CD14-positive monocyte (primary cell): ENCODE data around the gene EPB41L4A. TPM values are rescaled to one million over a fixed set of nuclear protein-coding genes. Genes with fewer than 3 reads are reported as not detected.

ENCODE experiments used
- DNase-seq, 3 donors: peaks; one replicate each; pipeline ENCODE4 v3.0.0-alpha.2; 2011 to 2022
- H2AFZ ChIP-seq: 2 replicates; pipeline ENCODE4 v1.6.0; 2012; ENCODE audit warnings: mild to moderate bottlenecking, low read depth, low read length, inconsistent platforms; ENCODE audit not compliant: insufficient read depth, poor library complexity, severe bottlenecking
- H3K27ac ChIP-seq, 2 donors: 1 replicate in 1 of 2; 2 replicates in 1 of 2; pipeline ENCODE4 v1.5.1; 2012 to 2013; ENCODE audit warnings: low read length in 2 of 2, control low read depth in 1 of 2, inconsistent platforms in 1 of 2, low read depth in 1 of 2, mild to moderate bottlenecking in 1 of 2
- H3K27me3 ChIP-seq, 2 donors: one replicate each; pipeline versions ENCODE4 v1.6.0 to v1.6.1; 2011 to 2013; ENCODE audit warnings: low read length in 2 of 2; ENCODE audit not compliant: control insufficient read depth in 2 of 2, insufficient read depth in 2 of 2
- H3K36me3 ChIP-seq, 2 donors: replicated peaks in 1 of 2; 1 replicate in 1 of 2; 2 replicates in 1 of 2; pipeline versions ENCODE4 v1.5.1 to v1.6.1; 2012 to 2013; ENCODE audit warnings: low read length in 2 of 2, control low read depth in 1 of 2, inconsistent platforms in 1 of 2, mild to moderate bottlenecking in 1 of 2; ENCODE audit not compliant: insufficient read depth in 2 of 2, control insufficient read depth in 1 of 2
- H3K4me1 ChIP-seq, 2 donors: 1 replicate in 1 of 2; 2 replicates in 1 of 2; pipeline versions ENCODE4 v1.5.1 to v1.6.1; 2012 to 2013; ENCODE audit warnings: low read length in 2 of 2, control low read depth in 1 of 2, inconsistent platforms in 1 of 2, mild to moderate bottlenecking in 1 of 2, moderate library complexity in 1 of 2; ENCODE audit not compliant: insufficient read depth in 2 of 2, control insufficient read depth in 1 of 2
- H3K4me2 ChIP-seq: replicated peaks from 2 replicates; pipeline ENCODE3; 2012; ENCODE audit warnings: low read length, moderate library complexity, mild to moderate bottlenecking; ENCODE audit not compliant: poor library complexity, severe bottlenecking; ENCODE audit errors: extremely low read depth
- H3K4me3 ChIP-seq, 3 experiments: fragments of 200-600 bp in 1 of 3; sonication (generic) in 1 of 3; replicated peaks in 1 of 3; 1 replicate in 2 of 3; 2 replicates in 1 of 3; pipeline ENCODE4 v1.5.1; 2011 to 2013; ENCODE audit warnings: low read length in 3 of 3, mild to moderate bottlenecking in 3 of 3, control low read depth in 2 of 3, low read depth in 2 of 3, inconsistent platforms in 1 of 3, moderate library complexity in 1 of 3
- H3K79me2 ChIP-seq: 2 replicates; pipeline ENCODE4 v1.6.0; 2012; ENCODE audit warnings: mild to moderate bottlenecking, control low read depth, inconsistent platforms, low read length, moderate library complexity; ENCODE audit not compliant: insufficient read depth
- H3K9ac ChIP-seq: 2 replicates; pipeline ENCODE4 v1.6.0; 2017; ENCODE audit warnings: low read length, mild to moderate bottlenecking; ENCODE audit not compliant: insufficient read depth, poor library complexity, severe bottlenecking
- H3K9me3 ChIP-seq, 2 donors: replicated peaks in 1 of 2; 1 replicate in 1 of 2; 2 replicates in 1 of 2; pipeline versions ENCODE4 v1.5.1 to v1.6.1; 2012 to 2013; ENCODE audit warnings: low read length in 2 of 2, control low read depth in 1 of 2; ENCODE audit not compliant: control insufficient read depth in 1 of 2, insufficient read depth in 1 of 2
- H4K20me1 ChIP-seq: 2 replicates; pipeline ENCODE4 v1.6.0; 2012; ENCODE audit warnings: mild to moderate bottlenecking, low read length, control low read depth, moderate library complexity; ENCODE audit not compliant: insufficient read depth
- H3K27ac Mint-ChIP-seq, 7 donors: one replicate each; pipeline ENCODE4 v1.8.0; 2020; ENCODE audit warnings: mild to moderate bottlenecking in 7 of 7, mixed read lengths in 7 of 7, moderate library complexity in 6 of 7, inconsistent platforms in 2 of 7
- H3K27me3 Mint-ChIP-seq, 3 donors: one replicate each; pipeline ENCODE4 v1.8.0; 2021 to 2022; ENCODE audit warnings: low read depth in 3 of 3, mild to moderate bottlenecking in 3 of 3, mixed read lengths in 3 of 3, moderate library complexity in 3 of 3, inconsistent platforms in 1 of 3
- H3K36me3 Mint-ChIP-seq, 2 donors: one replicate each; pipeline ENCODE4 v1.8.0; 2020; ENCODE audit warnings: mixed read lengths in 2 of 2, inconsistent platforms in 1 of 2, mild to moderate bottlenecking in 1 of 2
- H3K4me1 Mint-ChIP-seq: one replicate; pipeline ENCODE4 v1.8.0; 2020; ENCODE audit warnings: mild to moderate bottlenecking, mixed read lengths
- H3K4me3 Mint-ChIP-seq, 2 donors: one replicate each; pipeline ENCODE4 v1.8.0; 2020; ENCODE audit warnings: mild to moderate bottlenecking in 2 of 2, mixed read lengths in 2 of 2, moderate library complexity in 1 of 2
- H3K9me3 Mint-ChIP-seq, 7 donors: one replicate each; pipeline ENCODE4 v1.8.0; 2020 to 2022; ENCODE audit warnings: mixed read lengths in 7 of 7, mild to moderate bottlenecking in 6 of 7, moderate library complexity in 6 of 7, inconsistent platforms in 2 of 7
- WGBS: methylation state at CpG from one replicate; pipeline ENCODE4 v1.1.5; 2013; ENCODE audit warnings: missing lambda C conversion rate; ENCODE audit not compliant: insufficient coverage; 5-methylcytosine and 5-hydroxymethylcytosine counted together
- intact Hi-C, 2 donors: fragments of 100-400 bp; cut with micrococcal nuclease; formaldehyde crosslinking; loops; one replicate each; pipeline versions ENCODE4 v1.15.0 to v1.15.1; 2023
- polyA plus RNA-seq, 3 donors: library from polyadenylated mRNA; depleted of rRNA in 1 of 3; unstranded in 2 of 3; stranded (reverse) in 1 of 3; fragments of 300-500 nt in 2 of 3; fragments of >200 nt in 1 of 3; fragmentation: Illumina TruSeq in 2 of 3; gene quantifications; 1 replicate in 2 of 3; 2 replicates in 1 of 3; pipeline ENCODE4 v1.2.3, GENCODE V29; 2012 to 2021
- TF ChIP-seq, protein P1 (sequence below): fragments of 200-600 bp; IDR thresholded peaks from one replicate; pipeline ENCODE4 v1.8.0; 2022; ENCODE audit warnings: antibody characterized with exemption, mild to moderate bottlenecking

The EPB41L4A gene
- polyA plus RNA-seq, 3 donors, result 0.01 to 0.05 TPM; not detected in 1

DNA sequence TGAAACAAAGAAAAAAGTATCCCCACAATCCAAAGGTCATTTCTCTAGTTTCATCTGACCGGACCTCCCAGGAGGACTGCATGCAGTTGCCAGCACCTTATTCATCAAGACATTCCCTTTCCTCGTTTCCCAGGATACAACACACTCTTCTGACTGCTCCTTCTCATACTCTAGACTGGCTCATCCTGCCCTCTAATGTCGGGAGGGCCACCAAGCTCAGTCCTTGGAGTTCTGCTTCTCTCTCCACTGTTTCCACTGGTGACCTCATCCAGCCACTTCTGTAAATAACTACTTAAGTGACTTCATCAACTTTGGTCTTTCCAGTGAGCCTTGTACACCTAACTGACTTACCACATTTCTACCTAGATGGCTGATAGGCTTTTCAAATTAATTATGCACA is 179.1 kb downstream of the EPB41L4A start:
- H3K27ac ChIP-seq, result no peak overlapping the region
- no peak overlapping the region for H2AFZ ChIP-seq
- no peaks in the 10 kb centered on the region for H3K79me2 ChIP-seq
- no peak overlapping the region for H3K27ac Mint-ChIP-seq
- no peaks in the 10 kb centered on the region for H4K20me1 ChIP-seq
- H3K36me3 ChIP-seq, result no peaks in the 10 kb centered on the region
- no peaks in the 10 kb centered on the region for H3K27me3 ChIP-seq
- H3K4me1 ChIP-seq, result no peaks in the 10 kb centered on the region
- intact Hi-C loops, result no loop called here
- 86% methylated on average over 3 of the region's 3 CpGs for WGBS
- no peaks in the 10 kb centered on the region for H3K9me3 ChIP-seq
- no peaks in the 10 kb centered on the region for H3K36me3 Mint-ChIP-seq
- TF ChIP-seq, protein P1, sequence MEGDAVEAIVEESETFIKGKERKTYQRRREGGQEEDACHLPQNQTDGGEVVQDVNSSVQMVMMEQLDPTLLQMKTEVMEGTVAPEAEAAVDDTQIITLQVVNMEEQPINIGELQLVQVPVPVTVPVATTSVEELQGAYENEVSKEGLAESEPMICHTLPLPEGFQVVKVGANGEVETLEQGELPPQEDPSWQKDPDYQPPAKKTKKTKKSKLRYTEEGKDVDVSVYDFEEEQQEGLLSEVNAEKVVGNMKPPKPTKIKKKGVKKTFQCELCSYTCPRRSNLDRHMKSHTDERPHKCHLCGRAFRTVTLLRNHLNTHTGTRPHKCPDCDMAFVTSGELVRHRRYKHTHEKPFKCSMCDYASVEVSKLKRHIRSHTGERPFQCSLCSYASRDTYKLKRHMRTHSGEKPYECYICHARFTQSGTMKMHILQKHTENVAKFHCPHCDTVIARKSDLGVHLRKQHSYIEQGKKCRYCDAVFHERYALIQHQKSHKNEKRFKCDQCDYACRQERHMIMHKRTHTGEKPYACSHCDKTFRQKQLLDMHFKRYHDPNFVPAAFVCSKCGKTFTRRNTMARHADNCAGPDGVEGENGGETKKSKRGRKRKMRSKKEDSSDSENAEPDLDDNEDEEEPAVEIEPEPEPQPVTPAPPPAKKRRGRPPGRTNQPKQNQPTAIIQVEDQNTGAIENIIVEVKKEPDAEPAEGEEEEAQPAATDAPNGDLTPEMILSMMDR, result no peak
- no peak overlapping the region for H3K4me3 ChIP-seq
- no peak overlapping the region for H3K4me2 ChIP-seq
- H3K9ac ChIP-seq, result no peak overlapping the region
- H3K27me3 Mint-ChIP-seq, result peaks cover 2 to 6% (median 2%) of the 10 kb centered on the region in 3 donors
- H3K4me1 Mint-ChIP-seq, result no peaks in the 10 kb centered on the region
- no peak for DNase-seq
- no peaks in the 10 kb centered on the region for H3K9me3 Mint-ChIP-seq
- no peak overlapping the region for H3K4me3 Mint-ChIP-seq

DNA sequence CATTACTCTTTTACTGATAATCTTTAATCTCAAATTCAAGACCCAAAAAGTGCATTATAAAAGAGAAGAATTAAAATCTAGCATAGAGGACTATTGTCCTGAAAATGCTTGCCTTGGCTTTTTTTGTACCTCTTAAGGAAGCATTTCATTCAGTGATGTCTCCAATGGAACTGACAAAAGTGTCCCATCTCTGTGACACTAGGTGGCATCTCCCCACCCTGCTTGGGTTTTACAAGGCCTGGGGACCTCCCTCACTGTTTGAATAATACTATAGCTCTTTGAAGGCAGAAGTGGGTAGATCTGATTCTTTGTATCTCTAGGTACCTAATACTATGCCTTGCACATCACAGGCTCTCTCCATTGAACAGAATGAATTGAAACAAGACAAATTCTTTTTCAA is 180.6 kb downstream of the EPB41L4A start:
- no peak overlapping the region for H3K27ac ChIP-seq
- TF ChIP-seq, protein P1, result no peak
- H3K4me2 ChIP-seq, result no peak overlapping the region
- no peaks in the 10 kb centered on the region for H3K27me3 ChIP-seq
- no peak overlapping the region for H2AFZ ChIP-seq
- H3K4me1 Mint-ChIP-seq, result no peaks in the 10 kb centered on the region
- H3K27me3 Mint-ChIP-seq, result peaks cover 2 to 6% (median 2%) of the 10 kb centered on the region in 3 donors
- no peak overlapping the region for H3K9ac ChIP-seq
- H3K27ac Mint-ChIP-seq, result no peak overlapping the region
- H3K9me3 ChIP-seq, result no peaks in the 10 kb centered on the region
- no peak overlapping the region for H3K4me3 ChIP-seq
- no peaks in the 10 kb centered on the region for H4K20me1 ChIP-seq
- H3K36me3 Mint-ChIP-seq, result no peaks in the 10 kb centered on the region
- no peaks in the 10 kb centered on the region for H3K36me3 ChIP-seq
- H3K79me2 ChIP-seq, result no peaks in the 10 kb centered on the region
- no peaks in the 10 kb centered on the region for H3K9me3 Mint-ChIP-seq
- no peak overlapping the region for H3K4me3 Mint-ChIP-seq
- H3K4me1 ChIP-seq, result no peaks in the 10 kb centered on the region
- intact Hi-C loops, result no loop called here
- DNase-seq, result no peak
